ENCODE results near the gene MAEA. TPM values are rescaled to one million over a fixed set of nuclear protein-coding genes. Genes with fewer than 3 reads are reported as not detected.

The MAEA gene
- total and polyA plus RNA-seq, 2 of the 8 experiments (the other 6 are each of a cell fraction or from before 2014, with no cell fraction given): 75.8 to 133 TPM

GRCh38 chr4:1285151-1285789, 4.4 kb upstream of the MAEA start:
- Histone ChIP-seq H3K56ac (replicated peaks; ENCODE audit: insufficient read length, low read depth, low read length) (no peak overlapping the region), H3K4me3 (ENCODE audit: extremely low read depth in 1 of 4, insufficient read depth in 2 of 4, low read depth in 3 of 4, low read length in 4 of 4) (no peak overlapping the region), H3K9ac (replicated peaks in 1 of 4; ENCODE audit: extremely low read depth in 1 of 4, low read depth in 3 of 4, low read length in 3 of 4) (no peak overlapping the region), H2BK15ac (ENCODE audit: low read length) (no peak overlapping the region), H3K27ac (ENCODE audit: low read depth, low read length) (no peak overlapping the region), H3K27me3 (replicated peaks in 1 of 4; ENCODE audit: control insufficient read depth in 3 of 4, extremely low read depth in 1 of 4, insufficient read depth in 3 of 4, low read length in 3 of 4) (0 out of 7 replicates have a peak, but pooled peaks cover 0 to 2% (median 0%) of the 10 kb centered on the region in 4 experiments), H3K4me1 (replicated peaks in 1 of 4; ENCODE audit: control insufficient read depth in 3 of 4, insufficient read depth in 4 of 4, low read length in 3 of 4) (peaks cover 0 to 5% (median 0%) of the 10 kb centered on the region in 4 experiments; a peak in 1 of 7 replicates), H2AK5ac (ENCODE audit: low read depth, low read length) (no peak overlapping the region), H3K9me3 (ENCODE audit: insufficient read depth in 2 of 2, low read depth in 1 of 2, low read length in 1 of 2) (no peaks in the 10 kb centered on the region), H2BK20ac (ENCODE audit: low read length) (no peak overlapping the region), H3K4me2 (ENCODE audit: insufficient read depth in 1 of 2, low read depth in 2 of 2, low read length in 2 of 2) (no peak overlapping the region), H3K14ac (ENCODE audit: insufficient read length) (no peak overlapping the region), H4K5ac (ENCODE audit: insufficient read length, low read depth, low read length) (no peak overlapping the region), H2BK5ac (ENCODE audit: low read depth, low read length) (no peak overlapping the region), H3K4ac (replicated peaks; ENCODE audit: insufficient read length, low read depth, low read length) (no peak overlapping the region), H4K91ac (replicated peaks; ENCODE audit: insufficient read length, low read length) (no peak overlapping the region), H3K23me2 (ENCODE audit: low read depth, low read length) (peaks cover 2% of the 10 kb centered on the region; the same call in 1 of the 2 replicates), H3K79me2 (ENCODE audit: control insufficient read depth in 1 of 2, insufficient read depth in 2 of 2, low read length in 2 of 2) (peaks cover 3 to 6% of the 10 kb centered on the region in 2 experiments), H4K8ac (ENCODE audit: extremely low read depth, insufficient read depth, low read length) (no peak overlapping the region), H3K23ac (ENCODE audit: insufficient read length) (no peak overlapping the region), H3K36me3 (ENCODE audit: control insufficient read depth in 2 of 4, insufficient read depth in 4 of 4, low read length in 3 of 4) (no peaks in the 10 kb centered on the region), H4K20me1 (replicated peaks in 1 of 2; ENCODE audit: control insufficient read depth in 1 of 2, insufficient read depth in 2 of 2, low read length in 2 of 2) (no peaks in the 10 kb centered on the region), H2BK120ac (replicated peaks; ENCODE audit: low read depth, low read length) (no peak overlapping the region), H2AFZ (ENCODE audit: low read length) (no peak overlapping the region), H2BK12ac (ENCODE audit: low read depth, low read length) (no peak overlapping the region), H3K79me1 (ENCODE audit: low read depth, low read length) (no peaks in the 10 kb centered on the region), H3K18ac (ENCODE audit: extremely low read depth, low read length) (no peak overlapping the region)
- WGBS, 2 experiments (ENCODE audit: extremely low coverage in 1 of 2, insufficient coverage in 1 of 2, insufficient read length in 1 of 2, insufficient replicate concordance in 2 of 2, low coverage in 1 of 2, low lambda C conversion rate in 2 of 2, missing lambda C conversion rate in 1 of 2): 81% methylated on average over 11 of the region's 11 CpGs; no CpG with 5 or more reads in 1 of the 2 experiments
- TF ChIP-seq SIRT6 (IDR thresholded peaks at IDR 0.05; ENCODE audit: low read length) (no peak), FOSL1 (IDR thresholded peaks at IDR 0.05; ENCODE audit: insufficient read depth, low read depth, low read length) (no peak), RXRA (IDR thresholded peaks at IDR 0.05; ENCODE audit: insufficient read depth, low read depth, low read length) (no peak), GABPA (IDR thresholded peaks at IDR 0.05; ENCODE audit: borderline replicate concordance, insufficient read depth, low read length) (no peak), SP4 (IDR thresholded peaks at IDR 0.05; ENCODE audit: low read length) (no peak), KDM5A (IDR thresholded peaks at IDR 0.05; ENCODE audit: low read length) (no peak), SIX5 (IDR thresholded peaks at IDR 0.05; ENCODE audit: low read depth, low read length) (no peak)
- CTCF ChIA-PET (ENCODE audit: partially characterized antibody): interaction anchor here (0.6 to 2.9 kb wide), 5 partner anchors 17 to 547 kb away, joined by 3 to 9 read pairs (median 7); no protein-coding TSS in a partner anchor
- POLR2A ChIA-PET (ENCODE audit: partially characterized antibody): interaction anchor here (1.6 kb wide), 1 partner anchor 15 kb away, joined by 4 read pairs; no protein-coding TSS in a partner anchor
- DNase-seq (ENCODE audit: low read depth in 1 of 2, low spot score in 2 of 2) (no peak), FAIRE-seq (no peak)

All from H1 (cell line).